HG03039 (cell line): ENCODE measurements around the gene ZBTB8B.
"Not testable (repeated sequence)": the region's sequence is repeated elsewhere in the genome, so short reads cannot be mapped to it uniquely, and the experiment has no call there.

Experiments
- ATAC-seq: cut with Tn5 transposase; IDR thresholded peaks from one replicate; pipeline ENCODE4 v1.9.1; 2021; ENCODE audit warnings: mild to moderate bottlenecking, moderate library complexity; ENCODE audit not compliant: unreplicated experiment

ZBTB8B gene

GRCh38 chr1:32464716-32465577 is at the start of gene ZBTB8B:
ZBTB8B (plus strand) TSS chr1:32465072; CDS start chr1:32470625, 5,553 bp downstream.
- ATAC-seq, result no peak

- no peak for ATAC-seq
Measured at GRCh38 chr1:32421775-32422174, 43.1 kb upstream of the ZBTB8B start.

GRCh38 chr1:32426489-32427255 is 38.2 kb upstream of the ZBTB8B start:
- ATAC-seq, result no peak

- ATAC-seq, result no peak
Measured at GRCh38 chr1:32427264-32427963, 37.5 kb upstream of the ZBTB8B start.

- ATAC-seq, result no peak
Measured at GRCh38 chr1:32431736-32432400, 33.0 kb upstream of the ZBTB8B start.

GRCh38 chr1:32438136-32438535 is 26.7 kb upstream of the ZBTB8B start:
- no peak for ATAC-seq

GRCh38 chr1:32438777-32439176 is 26.1 kb upstream of the ZBTB8B start:
- ATAC-seq, result not testable (repeated sequence)

- ATAC-seq, result not testable (repeated sequence)
Measured at GRCh38 chr1:32441467-32441866, 23.4 kb upstream of the ZBTB8B start.

GRCh38 chr1:32447469-32448185 is 17.2 kb upstream of the ZBTB8B start:
- no peak for ATAC-seq

GRCh38 chr1:32448186-32448772 is 16.6 kb upstream of the ZBTB8B start:
- not testable (repeated sequence) for ATAC-seq

GRCh38 chr1:32448773-32449456 is 16.0 kb upstream of the ZBTB8B start:
- ATAC-seq, result no peak

- ATAC-seq, result not testable (repeated sequence)
Measured at GRCh38 chr1:32449457-32449831, 15.4 kb upstream of the ZBTB8B start.

GRCh38 chr1:32454726-32455125 is 10.1 kb upstream of the ZBTB8B start:
- ATAC-seq, result no peak

- no peak for ATAC-seq
Measured at GRCh38 chr1:32455958-32456357, 8.9 kb upstream of the ZBTB8B start.

GRCh38 chr1:32458798-32459197 is 6.1 kb upstream of the ZBTB8B start:
- ATAC-seq, result not testable (repeated sequence)

- ATAC-seq, result not testable (repeated sequence)
Measured at GRCh38 chr1:32462977-32463376, 1.9 kb upstream of the ZBTB8B start.

- ATAC-seq, result no peak
Measured at GRCh38 chr1:32464191-32464715, 619 bp upstream of the ZBTB8B start.

- no peak for ATAC-seq
Measured at GRCh38 chr1:32465578-32465933, 684 bp downstream of the ZBTB8B start.

GRCh38 chr1:32466761-32467160 is 1.9 kb downstream of the ZBTB8B start:
- no peak for ATAC-seq
